Measurements from ENCODE around the gene SF3B2. TPM values are rescaled to one million over a fixed set of nuclear protein-coding genes. Genes with fewer than 3 reads are reported as not detected.

SF3B2 gene
- total and polyA plus RNA-seq, 4 donors, result 50.5 to 67.6 (median 57.2) TPM

DNA sequence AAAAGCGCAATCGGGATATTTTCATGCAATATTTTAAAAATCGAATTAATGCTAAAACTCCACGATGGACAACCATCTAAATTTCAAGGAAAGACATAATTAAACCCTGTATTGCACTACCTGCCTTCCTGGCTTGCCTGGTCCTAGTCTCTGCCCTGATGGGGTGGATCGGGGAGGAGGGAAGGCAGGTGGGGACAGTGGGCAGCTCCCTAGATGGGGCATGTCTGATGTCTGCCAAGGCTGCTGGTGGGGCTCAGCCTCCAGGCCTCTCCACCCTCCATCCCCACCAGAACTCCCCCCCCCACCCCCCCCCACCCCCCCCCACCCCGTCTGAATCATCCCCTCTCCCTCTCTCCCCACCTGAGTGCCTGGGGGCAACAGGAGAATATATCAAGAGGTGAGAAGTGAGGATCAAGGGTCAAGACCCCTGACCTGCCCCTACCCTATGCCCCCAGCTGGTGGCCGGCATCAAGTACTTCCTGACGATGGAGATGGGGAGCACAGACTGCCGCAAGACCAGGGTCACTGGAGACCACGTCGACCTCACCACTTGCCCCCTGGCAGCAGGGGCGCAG is 39.7 kb upstream of the SF3B2 start:
- peaks cover 0 to 4% (median 1%) of the 10 kb centered on the region in 4 donors for H3K4me1 ChIP-seq (ENCODE audit: control insufficient read depth in 4 of 4, insufficient read depth in 4 of 4, low read length in 3 of 4)
- no peaks in the 10 kb centered on the region for H3K9me3 ChIP-seq (ENCODE audit: control insufficient read depth in 4 of 4, low read length in 3 of 4)
- H3K27ac ChIP-seq (ENCODE audit: low read depth in 1 of 2, low read length in 2 of 2), result no peak overlapping the region
- H3K36me3 ChIP-seq (ENCODE audit: control insufficient read depth in 4 of 4, insufficient read depth in 3 of 4, low read depth in 1 of 4, low read length in 3 of 4), result no peaks in the 10 kb centered on the region
- TF ChIP-seq RXRA (IDR thresholded peaks at IDR 0.05) (no peak), HNF4A (conservative IDR thresholded peaks at IDR 0.05) (no peak)
- TF ChIP-seq, protein P1, sequence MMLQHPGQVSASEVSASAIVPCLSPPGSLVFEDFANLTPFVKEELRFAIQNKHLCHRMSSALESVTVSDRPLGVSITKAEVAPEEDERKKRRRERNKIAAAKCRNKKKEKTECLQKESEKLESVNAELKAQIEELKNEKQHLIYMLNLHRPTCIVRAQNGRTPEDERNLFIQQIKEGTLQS (IDR thresholded peaks at IDR 0.05), result no peak
- no peak overlapping the region for H3K9ac ChIP-seq (ENCODE audit: low read depth in 1 of 2, low read length in 2 of 2)
- H3K4me3 ChIP-seq (ENCODE audit: low read depth in 1 of 3, low read length in 3 of 3), result no peak overlapping the region
- 47% methylated on average over 12 of the region's 12 CpGs for WGBS
- DNase-seq (ENCODE audit: low spot score), result no peak
- peaks cover 0 to 14% (median 0%) of the 10 kb centered on the region in 4 donors for H3K27me3 ChIP-seq (ENCODE audit: control insufficient read depth in 4 of 4, insufficient read depth in 4 of 4, low read length in 3 of 4)

DNA sequence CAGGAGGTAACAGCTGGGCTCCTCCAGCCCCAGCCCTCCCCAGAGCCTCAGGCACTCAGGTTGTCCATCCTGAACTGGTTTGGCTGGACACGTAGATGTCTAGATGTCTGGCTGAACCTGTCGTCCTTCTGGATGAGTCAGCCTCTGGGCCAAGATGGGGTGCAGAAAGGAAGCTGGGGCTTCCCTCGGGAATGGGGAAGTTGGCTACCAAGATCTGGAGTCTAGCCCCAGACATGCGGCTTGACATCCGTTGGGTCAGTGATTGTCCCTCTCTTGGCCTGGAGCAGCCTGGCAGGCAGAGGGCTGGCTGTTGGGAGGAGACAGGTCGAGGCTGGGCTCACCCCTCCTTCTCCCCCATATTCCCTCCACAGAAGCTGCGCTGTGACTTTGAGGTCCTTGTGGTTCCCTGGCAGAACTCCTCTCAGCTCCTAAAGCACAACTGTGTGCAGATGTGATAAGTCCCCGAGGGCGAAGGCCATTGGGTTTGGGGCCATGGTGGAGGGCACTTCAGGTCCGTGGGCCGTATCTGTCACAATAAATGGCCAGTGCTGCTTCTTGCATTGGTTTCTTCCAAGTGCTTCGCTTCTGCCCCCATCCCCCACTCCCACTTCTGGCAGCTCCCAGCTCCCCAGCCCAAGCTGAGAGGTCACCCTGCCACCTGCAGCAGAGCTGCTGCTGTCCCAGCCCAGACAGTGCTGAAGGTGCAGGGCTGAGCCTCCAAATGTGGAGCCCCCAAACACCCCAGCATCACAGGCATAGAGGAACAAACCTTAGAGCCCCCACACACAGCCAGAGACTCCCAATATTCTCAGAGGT is 39.0 kb upstream of the SF3B2 start:
- no peak overlapping the region for H3K9ac ChIP-seq (ENCODE audit: low read depth in 1 of 2, low read length in 2 of 2)
- no peak for TF ChIP-seq FOXA2 (IDR thresholded peaks at IDR 0.05)
- TF ChIP-seq RXRA (IDR thresholded peaks at IDR 0.05), result no peak
- no peak for TF ChIP-seq NR2F2 (IDR thresholded peaks at IDR 0.05)
- no peak for TF ChIP-seq EGR1 (IDR thresholded peaks at IDR 0.05; ENCODE audit: low read depth in 2 of 2)
- no peak for TF ChIP-seq HNF4A (conservative IDR thresholded peaks at IDR 0.05)
- TF ChIP-seq, protein P1 (IDR thresholded peaks at IDR 0.05), result no peak
- TF ChIP-seq, protein P2, sequence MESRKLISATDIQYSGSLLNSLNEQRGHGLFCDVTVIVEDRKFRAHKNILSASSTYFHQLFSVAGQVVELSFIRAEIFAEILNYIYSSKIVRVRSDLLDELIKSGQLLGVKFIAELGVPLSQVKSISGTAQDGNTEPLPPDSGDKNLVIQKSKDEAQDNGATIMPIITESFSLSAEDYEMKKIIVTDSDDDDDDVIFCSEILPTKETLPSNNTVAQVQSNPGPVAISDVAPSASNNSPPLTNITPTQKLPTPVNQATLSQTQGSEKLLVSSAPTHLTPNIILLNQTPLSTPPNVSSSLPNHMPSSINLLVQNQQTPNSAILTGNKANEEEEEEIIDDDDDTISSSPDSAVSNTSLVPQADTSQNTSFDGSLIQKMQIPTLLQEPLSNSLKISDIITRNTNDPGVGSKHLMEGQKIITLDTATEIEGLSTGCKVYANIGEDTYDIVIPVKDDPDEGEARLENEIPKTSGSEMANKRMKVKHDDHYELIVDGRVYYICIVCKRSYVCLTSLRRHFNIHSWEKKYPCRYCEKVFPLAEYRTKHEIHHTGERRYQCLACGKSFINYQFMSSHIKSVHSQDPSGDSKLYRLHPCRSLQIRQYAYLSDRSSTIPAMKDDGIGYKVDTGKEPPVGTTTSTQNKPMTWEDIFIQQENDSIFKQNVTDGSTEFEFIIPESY (IDR thresholded peaks at IDR 0.05), result no peak
- no peak overlapping the region for H3K27ac ChIP-seq (ENCODE audit: low read depth in 1 of 2, low read length in 2 of 2)
- WGBS, result 54% methylated on average over 12 of the region's 12 CpGs
- DNase-seq (ENCODE audit: low spot score), result no peak
- H3K4me3 ChIP-seq (ENCODE audit: low read depth in 1 of 3, low read length in 3 of 3), result no peak overlapping the region
- H3K4me1 ChIP-seq (ENCODE audit: control insufficient read depth in 4 of 4, insufficient read depth in 4 of 4, low read length in 3 of 4), result peaks cover 0 to 4% (median 1%) of the 10 kb centered on the region in 4 donors
- H3K36me3 ChIP-seq (ENCODE audit: control insufficient read depth in 4 of 4, insufficient read depth in 3 of 4, low read depth in 1 of 4, low read length in 3 of 4), result no peaks in the 10 kb centered on the region
- peaks cover 0 to 14% (median 0%) of the 10 kb centered on the region in 4 donors for H3K27me3 ChIP-seq (ENCODE audit: control insufficient read depth in 4 of 4, insufficient read depth in 4 of 4, low read length in 3 of 4)
- H3K9me3 ChIP-seq (ENCODE audit: control insufficient read depth in 4 of 4, low read length in 3 of 4), result no peaks in the 10 kb centered on the region

DNA sequence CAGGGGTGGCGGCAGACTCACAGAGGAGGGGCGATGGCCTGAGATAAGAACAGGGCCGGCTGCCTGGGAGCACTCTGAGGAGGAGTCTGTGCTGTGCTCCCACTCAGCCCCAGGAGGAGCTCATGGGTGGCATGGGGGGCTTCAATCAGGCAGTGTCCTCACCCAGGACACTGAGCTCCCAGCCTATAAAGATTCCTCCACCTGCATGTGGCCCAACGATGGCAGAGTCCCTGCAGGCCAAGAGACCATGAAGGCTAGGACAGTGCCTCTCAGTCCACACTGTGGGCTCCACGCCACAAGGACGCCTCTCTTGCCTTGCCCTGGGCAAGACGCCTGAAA is 38.4 kb upstream of the SF3B2 start:
- peaks cover 0 to 14% (median 0%) of the 10 kb centered on the region in 4 donors for H3K27me3 ChIP-seq (ENCODE audit: control insufficient read depth in 4 of 4, insufficient read depth in 4 of 4, low read length in 3 of 4)
- no peak overlapping the region for H3K4me3 ChIP-seq (ENCODE audit: low read depth in 1 of 3, low read length in 3 of 3)
- DNase-seq (ENCODE audit: low spot score), result no peak
- peaks cover 0 to 4% (median 1%) of the 10 kb centered on the region in 4 donors for H3K4me1 ChIP-seq (ENCODE audit: control insufficient read depth in 4 of 4, insufficient read depth in 4 of 4, low read length in 3 of 4)
- no peak overlapping the region for H3K27ac ChIP-seq (ENCODE audit: low read depth in 1 of 2, low read length in 2 of 2)
- H3K9ac ChIP-seq (ENCODE audit: low read depth in 1 of 2, low read length in 2 of 2), result no peak overlapping the region
- H3K36me3 ChIP-seq (ENCODE audit: control insufficient read depth in 4 of 4, insufficient read depth in 3 of 4, low read depth in 1 of 4, low read length in 3 of 4), result no peaks in the 10 kb centered on the region
- H3K9me3 ChIP-seq (ENCODE audit: control insufficient read depth in 4 of 4, low read length in 3 of 4), result no peaks in the 10 kb centered on the region
- WGBS, result 62% methylated on average over 7 of the region's 7 CpGs
- TF ChIP-seq SP1 (IDR thresholded peaks at IDR 0.05), result no peak
- TF ChIP-seq FOXA1 (IDR thresholded peaks at IDR 0.05), result no peak
- TF ChIP-seq JUND (IDR thresholded peaks at IDR 0.05), result no peak
- TF ChIP-seq HNF4A (conservative IDR thresholded peaks at IDR 0.05), result no peak
- TF ChIP-seq, protein P3, sequence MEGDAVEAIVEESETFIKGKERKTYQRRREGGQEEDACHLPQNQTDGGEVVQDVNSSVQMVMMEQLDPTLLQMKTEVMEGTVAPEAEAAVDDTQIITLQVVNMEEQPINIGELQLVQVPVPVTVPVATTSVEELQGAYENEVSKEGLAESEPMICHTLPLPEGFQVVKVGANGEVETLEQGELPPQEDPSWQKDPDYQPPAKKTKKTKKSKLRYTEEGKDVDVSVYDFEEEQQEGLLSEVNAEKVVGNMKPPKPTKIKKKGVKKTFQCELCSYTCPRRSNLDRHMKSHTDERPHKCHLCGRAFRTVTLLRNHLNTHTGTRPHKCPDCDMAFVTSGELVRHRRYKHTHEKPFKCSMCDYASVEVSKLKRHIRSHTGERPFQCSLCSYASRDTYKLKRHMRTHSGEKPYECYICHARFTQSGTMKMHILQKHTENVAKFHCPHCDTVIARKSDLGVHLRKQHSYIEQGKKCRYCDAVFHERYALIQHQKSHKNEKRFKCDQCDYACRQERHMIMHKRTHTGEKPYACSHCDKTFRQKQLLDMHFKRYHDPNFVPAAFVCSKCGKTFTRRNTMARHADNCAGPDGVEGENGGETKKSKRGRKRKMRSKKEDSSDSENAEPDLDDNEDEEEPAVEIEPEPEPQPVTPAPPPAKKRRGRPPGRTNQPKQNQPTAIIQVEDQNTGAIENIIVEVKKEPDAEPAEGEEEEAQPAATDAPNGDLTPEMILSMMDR (IDR thresholded peaks at IDR 0.05; ENCODE audit: low read depth, low read length, missing input control), result no peak
- no peak for TF ChIP-seq NR2F2 (IDR thresholded peaks at IDR 0.05)

All from liver (tissue), 9 donors.